Brain microvascular endothelial cell (primary cell): ENCODE measurements around the gene SMAD1.
"Not testable (repeated sequence)": the region's sequence is repeated elsewhere in the genome, so short reads cannot be mapped to it uniquely, and the experiment has no call there.

ENCODE experiments used
- DNase-seq: peaks from one replicate; pipeline ENCODE4 v3.0.0-alpha.2; 2020
- H3K27ac ChIP-seq: fragments of 250-450 bp; sonication (Bioruptor Pico); 2 replicates; pipeline ENCODE4 v1.5.1; 2020; ENCODE audit warnings: mild to moderate bottlenecking, moderate library complexity
- H3K27me3 ChIP-seq: fragments of 250-450 bp; sonication (Bioruptor Pico); replicated peaks from 2 replicates; pipeline ENCODE4 v1.5.1; 2020; ENCODE audit warnings: mild to moderate bottlenecking
- H3K36me3 ChIP-seq: fragments of 250-450 bp; sonication (Bioruptor Pico); replicated peaks from 2 replicates; pipeline ENCODE4 v1.5.1; 2020; ENCODE audit warnings: mild to moderate bottlenecking
- H3K4me3 ChIP-seq: 2 replicates; pipeline ENCODE4 v1.5.1; 2011; ENCODE audit warnings: low read depth, mild to moderate bottlenecking, control low read depth, low read length, moderate library complexity
- CTCF ChIP-seq: IDR thresholded peaks from 2 replicates; pipeline ENCODE4 v1.5.1; 2011; ENCODE audit warnings: low read depth, mild to moderate bottlenecking, moderate library complexity, low read length, control low read depth, inconsistent platforms; ENCODE audit errors: missing control alignments
- in situ Hi-C: cut with HindIII; loops from 2 replicates; pipeline ENCODE4 v1.10.0; 2017; ENCODE audit warnings: low sequenced_read_pairs, low pct_ligation_motif_present

The SMAD1 gene

GRCh38 chr4:145580906-145581305, 99.3 kb downstream of the SMAD1 start:
- no peak for TF ChIP-seq CTCF
- in situ Hi-C loops = no loop called here
- Histone ChIP-seq H3K36me3 (no peaks in the 10 kb centered on the region), H3K27ac (no peak overlapping the region), H3K4me3 (no peak overlapping the region), H3K27me3 (no peaks in the 10 kb centered on the region)
- no peak for DNase-seq

DNA sequence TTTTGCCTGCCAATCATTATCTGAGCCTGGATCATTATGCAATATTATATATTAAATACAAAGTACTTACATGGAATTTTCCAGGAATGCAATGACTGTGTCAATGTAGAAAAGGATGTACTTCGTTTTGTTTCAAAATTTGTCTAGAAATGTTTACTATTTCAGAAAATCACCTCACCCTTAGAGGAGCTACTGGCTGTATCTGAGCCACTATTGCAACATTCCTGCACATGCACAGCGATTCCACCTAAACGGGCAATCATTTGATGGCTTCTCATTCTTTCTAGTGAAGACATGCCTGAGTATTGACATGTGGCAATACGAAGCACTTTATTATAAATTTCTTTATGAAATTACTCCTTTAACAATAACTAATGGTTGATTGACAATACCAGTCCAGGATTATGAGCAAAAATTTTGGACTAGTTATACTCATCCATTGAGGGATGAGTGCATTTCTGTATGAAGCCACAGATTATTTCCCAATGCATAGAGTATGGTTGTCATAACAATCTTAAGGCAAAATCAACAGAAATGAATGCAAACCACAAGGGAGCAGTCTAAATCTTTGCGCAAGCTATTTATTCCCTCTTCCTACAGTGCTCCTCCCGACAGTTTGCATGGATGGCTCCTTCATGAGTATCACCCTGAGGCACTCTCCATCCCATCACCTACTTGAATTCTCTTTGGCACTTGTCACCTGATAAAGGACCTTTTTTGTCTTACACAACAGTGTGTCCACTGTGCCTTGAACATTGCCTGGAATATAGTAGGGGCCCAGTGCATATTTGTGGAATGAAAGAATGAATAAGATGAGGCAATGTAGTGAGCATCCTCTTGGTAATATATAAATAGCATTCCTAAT, 101.8 kb downstream of the SMAD1 start:
- in situ Hi-C loops = no loop called here
- no peaks in the 10 kb centered on the region for H3K27me3 ChIP-seq
- no peak for DNase-seq

GRCh38 chr4:145587088-145587754, 105.6 kb downstream of the SMAD1 start:
- H3K27me3 ChIP-seq = no peaks in the 10 kb centered on the region
- H3K4me3 ChIP-seq = no peak overlapping the region
- no peaks in the 10 kb centered on the region for H3K36me3 ChIP-seq
- H3K27ac ChIP-seq = no peak overlapping the region
- no peak for TF ChIP-seq CTCF
- in situ Hi-C loops = no loop called here
- DNase-seq = no peak

More for the DNA sequence above, 101.8 kb downstream of the SMAD1 start:
- H3K4me3 ChIP-seq = no peak overlapping the region
- no peak for TF ChIP-seq CTCF
- no peak overlapping the region for H3K27ac ChIP-seq
- no peaks in the 10 kb centered on the region for H3K36me3 ChIP-seq

- H3K4me3 ChIP-seq, H3K27ac ChIP-seq, DNase-seq, H3K27me3 ChIP-seq, in situ Hi-C loops, H3K36me3 ChIP-seq: not testable (repeated sequence)
Observed at GRCh38 chr4:145589381-145589780, 107.7 kb downstream of the SMAD1 start.

DNA sequence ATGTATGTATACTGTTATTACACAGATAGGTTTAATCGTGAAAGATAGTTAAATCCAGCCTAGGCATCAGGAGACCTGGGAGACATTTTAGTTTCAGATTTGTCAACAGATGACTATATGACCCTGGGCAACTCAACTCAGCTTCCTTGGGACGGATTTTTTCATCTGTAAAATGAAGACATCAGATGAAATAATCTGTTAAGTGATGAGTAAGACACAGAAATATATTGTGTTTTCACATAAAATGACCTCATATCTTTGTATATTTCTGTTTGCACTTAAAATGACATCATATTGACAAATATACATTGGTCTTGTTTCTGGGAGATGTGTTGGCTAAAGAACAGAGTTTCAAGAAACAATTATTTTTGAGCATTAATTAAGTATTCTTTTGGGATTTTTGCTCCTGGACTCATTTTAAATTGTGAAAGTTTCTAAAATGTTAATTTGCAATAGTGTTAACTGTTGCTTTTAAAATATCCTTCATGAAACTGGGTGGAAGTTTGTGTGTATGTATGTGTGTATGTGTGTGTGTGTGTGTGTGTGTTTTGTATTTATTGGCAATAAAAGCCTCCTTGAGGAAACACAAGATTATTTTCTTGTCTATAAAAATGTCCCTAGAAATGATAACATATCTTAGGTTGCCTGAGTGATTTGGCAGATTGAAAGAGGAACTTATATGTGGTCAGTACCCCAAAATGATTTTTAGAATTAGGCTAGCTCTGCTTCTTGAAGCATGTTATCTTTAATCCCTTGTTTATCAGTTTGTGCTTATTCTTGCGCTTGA, 108.5 kb downstream of the SMAD1 start:
- no peaks in the 10 kb centered on the region for H3K36me3 ChIP-seq
- TF ChIP-seq CTCF = no peak
- H3K27ac ChIP-seq = no peak overlapping the region
- no peak for DNase-seq
- H3K27me3 ChIP-seq = no peaks in the 10 kb centered on the region
- in situ Hi-C loops = no loop called here
- H3K4me3 ChIP-seq = no peak overlapping the region
